ENCODE results near the gene CYP26C1. TPM values are rescaled to one million over a fixed set of nuclear protein-coding genes. Genes with fewer than 3 reads are reported as not detected.

Gene CYP26C1
- total RNA-seq, 1 experiment from 2014 or later, result 0.79 TPM

DNA sequence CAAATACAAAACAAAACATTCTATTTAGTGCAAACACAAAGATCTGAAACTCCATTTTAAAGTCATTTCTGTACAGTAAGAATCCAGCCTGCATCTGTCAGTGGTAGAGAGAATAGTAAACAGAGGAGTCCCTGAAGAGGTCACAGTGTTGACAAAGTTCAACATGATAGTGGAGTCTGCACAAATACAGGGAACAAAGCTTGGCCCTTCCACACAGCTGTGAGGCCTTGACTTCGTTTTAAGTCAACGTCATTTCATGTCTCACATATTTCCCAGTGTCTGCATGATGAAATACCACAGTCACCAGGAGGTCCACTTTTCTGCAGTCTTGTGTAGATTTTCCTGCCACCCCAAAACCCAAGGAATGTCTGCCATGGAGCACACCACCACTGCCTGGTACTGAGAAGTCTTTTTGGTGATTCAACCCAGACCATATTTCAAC is 46.1 kb downstream of the CYP26C1 start:
- H3K4me1 Mint-ChIP-seq, result peaks cover 9 to 19% of the 10 kb centered on the region in 2 experiments
- no peak overlapping the region for H2AK5ac ChIP-seq (ENCODE audit: insufficient read length, low read length)
- peaks cover 16 to 21% of the 10 kb centered on the region in 2 experiments; a peak in 4 of 5 replicates for H3K9me3 Mint-ChIP-seq
- TF ChIP-seq, protein P1, sequence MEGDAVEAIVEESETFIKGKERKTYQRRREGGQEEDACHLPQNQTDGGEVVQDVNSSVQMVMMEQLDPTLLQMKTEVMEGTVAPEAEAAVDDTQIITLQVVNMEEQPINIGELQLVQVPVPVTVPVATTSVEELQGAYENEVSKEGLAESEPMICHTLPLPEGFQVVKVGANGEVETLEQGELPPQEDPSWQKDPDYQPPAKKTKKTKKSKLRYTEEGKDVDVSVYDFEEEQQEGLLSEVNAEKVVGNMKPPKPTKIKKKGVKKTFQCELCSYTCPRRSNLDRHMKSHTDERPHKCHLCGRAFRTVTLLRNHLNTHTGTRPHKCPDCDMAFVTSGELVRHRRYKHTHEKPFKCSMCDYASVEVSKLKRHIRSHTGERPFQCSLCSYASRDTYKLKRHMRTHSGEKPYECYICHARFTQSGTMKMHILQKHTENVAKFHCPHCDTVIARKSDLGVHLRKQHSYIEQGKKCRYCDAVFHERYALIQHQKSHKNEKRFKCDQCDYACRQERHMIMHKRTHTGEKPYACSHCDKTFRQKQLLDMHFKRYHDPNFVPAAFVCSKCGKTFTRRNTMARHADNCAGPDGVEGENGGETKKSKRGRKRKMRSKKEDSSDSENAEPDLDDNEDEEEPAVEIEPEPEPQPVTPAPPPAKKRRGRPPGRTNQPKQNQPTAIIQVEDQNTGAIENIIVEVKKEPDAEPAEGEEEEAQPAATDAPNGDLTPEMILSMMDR (conservative IDR thresholded peaks at IDR 0.05), result no peak
- H2BK120ac ChIP-seq (ENCODE audit: low read depth, low read length, poor library complexity, severe bottlenecking), result no peak overlapping the region
- H3K23ac ChIP-seq (ENCODE audit: insufficient read length, low read depth, low read length), result no peak overlapping the region
- H3K4me2 ChIP-seq (ENCODE audit: insufficient read depth, insufficient read length, low read length), result no peak overlapping the region
- H4K8ac ChIP-seq (replicated peaks; ENCODE audit: insufficient read length, low read depth, low read length), result no peak overlapping the region
- DNase-seq, result no peak
- no peak overlapping the region for H3T11ph ChIP-seq (ENCODE audit: low read length)
- no peak overlapping the region for H4K91ac ChIP-seq (ENCODE audit: insufficient read length, low read depth, low read length)
- H3K27me3 Mint-ChIP-seq (ENCODE audit: low read depth), result no peaks in the 10 kb centered on the region; the same call in 1 of the 2 replicates
- no peak overlapping the region for H3K27ac Mint-ChIP-seq
- no peak overlapping the region for H3K27ac ChIP-seq (ENCODE audit: insufficient read length, low read depth, low read length)
- no peak overlapping the region for H3K9ac ChIP-seq (ENCODE audit: extremely low read depth, insufficient read length, low read length)
- no peaks in the 10 kb centered on the region for H4K20me1 ChIP-seq (ENCODE audit: control insufficient read depth, insufficient read depth, insufficient read length)
- no peaks in the 10 kb centered on the region for H3K9me3 ChIP-seq (ENCODE audit: control insufficient read depth, low read depth, low read length)
- H3K4ac ChIP-seq (ENCODE audit: low read depth, low read length), result no peak overlapping the region
- no peak overlapping the region for H2BK5ac ChIP-seq (ENCODE audit: insufficient read length, low read length)
- no peaks in the 10 kb centered on the region for H3K79me2 ChIP-seq (ENCODE audit: insufficient read depth, low read length)
- no peak overlapping the region for H2AFZ ChIP-seq (ENCODE audit: low read length)
- H3K4me1 ChIP-seq (ENCODE audit: insufficient read depth, low read length), result no peaks in the 10 kb centered on the region; the same call in 1 of the 2 replicates
- no peaks in the 10 kb centered on the region for H3K23me2 ChIP-seq (ENCODE audit: insufficient read length, low read depth, low read length, poor library complexity, severe bottlenecking)
- WGBS (ENCODE audit: extremely low coverage, insufficient read length, low lambda C conversion rate), result no CpG with 5 or more reads among the region's 2 CpGs
- no peak overlapping the region for H4K5ac ChIP-seq (ENCODE audit: insufficient read length, low read depth, low read length)
- peaks cover 0 to 24% (median 3%) of the 10 kb centered on the region in 3 experiments; a peak in 5 of 7 replicates for H3K36me3 Mint-ChIP-seq (ENCODE audit: insufficient read depth in 1 of 3, low read depth in 3 of 3)
- no peak overlapping the region for H2BK20ac ChIP-seq (ENCODE audit: low read depth, low read length, poor library complexity, severe bottlenecking)
- H3K27me3 ChIP-seq (ENCODE audit: insufficient read depth, low read length), result no peaks in the 10 kb centered on the region
- no peaks in the 10 kb centered on the region for H3K79me1 ChIP-seq (ENCODE audit: insufficient read depth, low read depth, low read length, poor library complexity, severe bottlenecking)
- no peak overlapping the region for H3K56ac ChIP-seq (ENCODE audit: insufficient read length, low read depth, low read length)
- H3K14ac ChIP-seq (ENCODE audit: insufficient read depth, low read length), result no peak overlapping the region
- no peak overlapping the region for H3K18ac ChIP-seq (ENCODE audit: insufficient read length, low read depth, low read length)
- H2BK15ac ChIP-seq (ENCODE audit: low read depth, low read length), result no peak overlapping the region
- H2BK12ac ChIP-seq (ENCODE audit: insufficient read length, low read depth, low read length), result no peak overlapping the region
- H3K4me3 Mint-ChIP-seq, result no peak overlapping the region

Measured in H9 (cell line).